ENCODE results near the gene BCL11A. TPM values are rescaled to one million over a fixed set of nuclear protein-coding genes. Genes with fewer than 3 reads are reported as not detected.
A peak's percentile ranks its signal among the peaks of the same experiment; 100 is the strongest.

Gene BCL11A
- total RNA-seq, 3 donors from 2014 or later: 0.64 to 13.5 (median 6.2) TPM

- Histone ChIP-seq H3K27me3 (peaks cover 0 to 13% of the 10 kb centered on the region in 2 donors), H3K4me1 (no peaks in the 10 kb centered on the region), H3K27ac (no peak overlapping the region), H3K9me3 (no peaks in the 10 kb centered on the region), H3K4me3 (no peak overlapping the region), H3K36me3 (no peaks in the 10 kb centered on the region)
- TF ChIP-seq POLR2A (IDR thresholded peaks at IDR 0.05): no peak
- no peak for TF ChIP-seq POLR2AphosphoS5 (IDR thresholded peaks at IDR 0.05)
- TF ChIP-seq CTCF (IDR thresholded peaks at IDR 0.05): no peak
- intact Hi-C loops (cut with DNase I; ENCODE audit: low total_unique reads): no loop called here
- no peak for DNase-seq (ENCODE audit: low spot score in 2 of 2)
Measured at GRCh38 chr2:60583604-60584003, 30.1 kb upstream of the BCL11A start.

GRCh38 chr2:60581433-60582282 lies 28.2 kb upstream of the BCL11A start:
- H3K27ac ChIP-seq: no peak overlapping the region
- TF ChIP-seq POLR2A (IDR thresholded peaks at IDR 0.05) (no peak), POLR2AphosphoS5 (IDR thresholded peaks at IDR 0.05) (no peak), CTCF (IDR thresholded peaks at IDR 0.05) (peak; percentile 45 to 89 (median 53))
- peaks cover 0 to 13% of the 10 kb centered on the region in 2 donors for H3K27me3 ChIP-seq
- no peaks in the 10 kb centered on the region for H3K36me3 ChIP-seq
- DNase-seq (ENCODE audit: low spot score in 2 of 2): peak; percentile 48 to 64
- peak overlapping the region; percentile 26 to 71 (median 46) for H3K4me3 ChIP-seq
- no peaks in the 10 kb centered on the region for H3K9me3 ChIP-seq
- no peaks in the 10 kb centered on the region for H3K4me1 ChIP-seq
- intact Hi-C loops (cut with DNase I; ENCODE audit: low total_unique reads): no loop called here

GRCh38 chr2:60577682-60578283 lies 24.3 kb upstream of the BCL11A start:
- DNase-seq (ENCODE audit: low spot score in 2 of 2): no peak
- no peak for TF ChIP-seq POLR2A (IDR thresholded peaks at IDR 0.05)
- no peak for TF ChIP-seq CTCF (IDR thresholded peaks at IDR 0.05)
- no peak for TF ChIP-seq POLR2AphosphoS5 (IDR thresholded peaks at IDR 0.05)
- Histone ChIP-seq H3K4me3 (no peak overlapping the region), H3K27ac (no peak overlapping the region), H3K36me3 (no peaks in the 10 kb centered on the region), H3K9me3 (no peaks in the 10 kb centered on the region), H3K4me1 (no peaks in the 10 kb centered on the region), H3K27me3 (no peaks in the 10 kb centered on the region)
- intact Hi-C loops (cut with DNase I; ENCODE audit: low total_unique reads): no loop called here

- TF ChIP-seq POLR2A (IDR thresholded peaks at IDR 0.05): no peak
- TF ChIP-seq POLR2AphosphoS5 (IDR thresholded peaks at IDR 0.05): no peak
- TF ChIP-seq CTCF (IDR thresholded peaks at IDR 0.05): no peak
- intact Hi-C loops (cut with DNase I; ENCODE audit: low total_unique reads): no loop called here
- Histone ChIP-seq H3K27ac (no peak overlapping the region), H3K36me3 (no peaks in the 10 kb centered on the region), H3K27me3 (peaks cover 0 to 37% of the 10 kb centered on the region in 2 donors), H3K4me3 (no peak overlapping the region), H3K9me3 (no peaks in the 10 kb centered on the region), H3K4me1 (no peaks in the 10 kb centered on the region)
- DNase-seq (ENCODE audit: low spot score in 2 of 2): no peak
Measured at GRCh38 chr2:60573251-60573650, 19.8 kb upstream of the BCL11A start.

GRCh38 chr2:60570251-60570650 lies 16.8 kb upstream of the BCL11A start:
- intact Hi-C loops (cut with DNase I; ENCODE audit: low total_unique reads): no loop called here
- Histone ChIP-seq H3K27ac (no peak overlapping the region), H3K27me3 (peaks cover 0 to 37% of the 10 kb centered on the region in 2 donors)

More at GRCh38 chr2:60570251-60570650, 16.8 kb upstream of the BCL11A start:
- H3K4me3 ChIP-seq: no peak overlapping the region
- no peaks in the 10 kb centered on the region for H3K4me1 ChIP-seq
- H3K36me3 ChIP-seq: no peaks in the 10 kb centered on the region
- DNase-seq (ENCODE audit: low spot score in 2 of 2): no peak
- no peaks in the 10 kb centered on the region for H3K9me3 ChIP-seq
- TF ChIP-seq POLR2AphosphoS5 (IDR thresholded peaks at IDR 0.05) (no peak), POLR2A (IDR thresholded peaks at IDR 0.05) (no peak), CTCF (IDR thresholded peaks at IDR 0.05) (no peak)
